Hepatocyte (in vitro differentiated cells): ENCODE measurements around the gene BAZ1B. TPM values are rescaled to one million over a fixed set of nuclear protein-coding genes. Genes with fewer than 3 reads are reported as not detected.
"Not testable (repeated sequence)": the region's sequence is repeated elsewhere in the genome, so short reads cannot be mapped to it uniquely, and the experiment has no call there.

Experiments used
- DNase-seq: peaks from one replicate; pipeline ENCODE4 v3.0.0-alpha.2; 2016; ENCODE audit warnings: low spot score
- H2AFZ ChIP-seq: fragments of 200-600 bp; sonication (generic); 2 replicates; pipeline ENCODE4 v1.6.0; 2016; ENCODE audit warnings: antibody characterized with exemption, mild to moderate bottlenecking
- H3K27ac ChIP-seq: fragments of 200-600 bp; sonication (generic); 2 replicates; pipeline ENCODE4 v1.5.1; 2016; ENCODE audit warnings: mild to moderate bottlenecking
- H3K27me3 ChIP-seq: fragments of 200-600 bp; sonication (generic); 2 replicates; pipeline ENCODE4 v1.6.1; 2016
- H3K36me3 ChIP-seq: fragments of 200-600 bp; sonication (generic); replicated peaks from 2 replicates; pipeline ENCODE4 v1.5.1; 2016; ENCODE audit warnings: low read depth; ENCODE audit not compliant: insufficient read depth
- H3K4me1 ChIP-seq: fragments of 200-600 bp; sonication (generic); 2 replicates; pipeline ENCODE4 v1.5.1; 2016; ENCODE audit warnings: mild to moderate bottlenecking, moderate library complexity; ENCODE audit not compliant: insufficient read depth
- H3K4me2 ChIP-seq: fragments of 200-600 bp; sonication (generic); 2 replicates; pipeline ENCODE4 v1.6.0; 2016
- H3K4me3 ChIP-seq: fragments of 200-600 bp; sonication (generic); 2 replicates; pipeline ENCODE4 v1.5.1; 2016; ENCODE audit warnings: mild to moderate bottlenecking
- H3K79me2 ChIP-seq: fragments of 200-600 bp; sonication (generic); 2 replicates; pipeline ENCODE4 v1.6.0; 2017; ENCODE audit warnings: mild to moderate bottlenecking
- H3K9me2 ChIP-seq: fragments of 200-600 bp; sonication (generic); replicated peaks from 2 replicates; pipeline ENCODE4 v1.6.0; 2017; ENCODE audit warnings: mild to moderate bottlenecking; ENCODE audit not compliant: insufficient read depth
- H3K9me3 ChIP-seq: fragments of 200-600 bp; sonication (generic); 2 replicates; pipeline ENCODE4 v1.5.1; 2016; ENCODE audit warnings: low read depth, mild to moderate bottlenecking
- H4K20me1 ChIP-seq: fragments of 200-600 bp; sonication (generic); 2 replicates; pipeline ENCODE4 v1.6.0; 2016; ENCODE audit warnings: mild to moderate bottlenecking; ENCODE audit not compliant: insufficient read depth, poor library complexity, severe bottlenecking
- EZH2 ChIP-seq: fragments of 200-600 bp; sonication (generic); IDR thresholded peaks from 2 replicates; pipeline ENCODE4 v1.6.1; 2016; ENCODE audit warnings: antibody characterized with exemption, mild to moderate bottlenecking, borderline replicate concordance
- EZH2phosphoT487 ChIP-seq: fragments of 200-600 bp; sonication (generic); IDR thresholded peaks from one replicate; pipeline ENCODE4 v1.6.1; 2018; ENCODE audit warnings: antibody characterized with exemption, mild to moderate bottlenecking, low read depth, moderate library complexity; ENCODE audit not compliant: unreplicated experiment, severe bottlenecking
- WGBS: methylation state at CpG from one replicate; pipeline ENCODE4 v1.1.6; 2016; ENCODE audit warnings: low lambda C conversion rate; ENCODE audit errors: missing lambda C conversion rate; 5-methylcytosine and 5-hydroxymethylcytosine counted together
- polyA plus RNA-seq: library from polyadenylated mRNA; unstranded; fragments of >200 nt; fragmentation: Nextera tagmentation; extraction: Ambion mirVana; gene quantifications from 2 replicates; pipeline ENCODE4 v1.2.1, GENCODE V29; 2016
- total RNA-seq: library from RNA; depleted of rRNA; stranded (reverse); fragments of >200 nt; gene quantifications from 2 replicates; pipeline ENCODE4 v1.2.3, GENCODE V29; 2014
- TF ChIP-seq, protein P1 (sequence below): fragments of 200-600 bp; sonication (generic); IDR thresholded peaks from 2 replicates; pipeline ENCODE4 v1.5.1; 2016; ENCODE audit warnings: antibody characterized with exemption, mild to moderate bottlenecking; ENCODE audit not compliant: poor library complexity

The BAZ1B gene
- total and polyA plus RNA-seq, 2 experiments from 2014 or later, result 16.7 to 44.7 TPM

DNA sequence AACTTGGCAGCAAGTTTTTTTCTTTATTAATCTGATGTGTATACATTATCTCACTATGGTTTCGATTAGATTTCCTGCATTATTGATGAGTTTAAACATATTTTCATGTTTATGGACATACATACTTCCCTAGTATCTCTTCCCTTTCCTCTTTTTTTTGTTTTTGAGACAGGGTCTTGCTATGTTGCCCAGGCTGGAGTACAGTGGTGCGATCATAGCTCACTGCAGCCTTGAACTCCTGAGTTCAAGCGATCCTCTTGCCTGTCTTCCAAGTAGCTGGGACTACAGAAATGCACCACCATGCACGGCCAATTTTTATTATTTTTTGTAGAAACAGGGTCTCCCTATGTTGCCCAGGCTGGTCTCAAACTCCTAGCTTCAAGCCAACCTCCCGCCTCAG lies 18.9 kb downstream of the BAZ1B start:
- Histone ChIP-seq H3K9me2 (no peaks in the 10 kb centered on the region), H3K4me1 (no peaks in the 10 kb centered on the region), H3K4me2 (no peak overlapping the region), H3K36me3 (peaks cover 6% of the 10 kb centered on the region), H3K27me3 (no peaks in the 10 kb centered on the region), H3K27ac (no peak overlapping the region), H3K79me2 (peaks cover 84% of the 10 kb centered on the region), H3K4me3 (no peak overlapping the region), H2AFZ (no peak overlapping the region), H3K9me3 (no peaks in the 10 kb centered on the region), H4K20me1 (peaks cover 3% of the 10 kb centered on the region)
- no peak for DNase-seq
- TF ChIP-seq, protein P1, sequence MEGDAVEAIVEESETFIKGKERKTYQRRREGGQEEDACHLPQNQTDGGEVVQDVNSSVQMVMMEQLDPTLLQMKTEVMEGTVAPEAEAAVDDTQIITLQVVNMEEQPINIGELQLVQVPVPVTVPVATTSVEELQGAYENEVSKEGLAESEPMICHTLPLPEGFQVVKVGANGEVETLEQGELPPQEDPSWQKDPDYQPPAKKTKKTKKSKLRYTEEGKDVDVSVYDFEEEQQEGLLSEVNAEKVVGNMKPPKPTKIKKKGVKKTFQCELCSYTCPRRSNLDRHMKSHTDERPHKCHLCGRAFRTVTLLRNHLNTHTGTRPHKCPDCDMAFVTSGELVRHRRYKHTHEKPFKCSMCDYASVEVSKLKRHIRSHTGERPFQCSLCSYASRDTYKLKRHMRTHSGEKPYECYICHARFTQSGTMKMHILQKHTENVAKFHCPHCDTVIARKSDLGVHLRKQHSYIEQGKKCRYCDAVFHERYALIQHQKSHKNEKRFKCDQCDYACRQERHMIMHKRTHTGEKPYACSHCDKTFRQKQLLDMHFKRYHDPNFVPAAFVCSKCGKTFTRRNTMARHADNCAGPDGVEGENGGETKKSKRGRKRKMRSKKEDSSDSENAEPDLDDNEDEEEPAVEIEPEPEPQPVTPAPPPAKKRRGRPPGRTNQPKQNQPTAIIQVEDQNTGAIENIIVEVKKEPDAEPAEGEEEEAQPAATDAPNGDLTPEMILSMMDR, result no peak
- TF ChIP-seq EZH2, result no peak
- 99% methylated on average over 5 of the region's 5 CpGs for WGBS

DNA sequence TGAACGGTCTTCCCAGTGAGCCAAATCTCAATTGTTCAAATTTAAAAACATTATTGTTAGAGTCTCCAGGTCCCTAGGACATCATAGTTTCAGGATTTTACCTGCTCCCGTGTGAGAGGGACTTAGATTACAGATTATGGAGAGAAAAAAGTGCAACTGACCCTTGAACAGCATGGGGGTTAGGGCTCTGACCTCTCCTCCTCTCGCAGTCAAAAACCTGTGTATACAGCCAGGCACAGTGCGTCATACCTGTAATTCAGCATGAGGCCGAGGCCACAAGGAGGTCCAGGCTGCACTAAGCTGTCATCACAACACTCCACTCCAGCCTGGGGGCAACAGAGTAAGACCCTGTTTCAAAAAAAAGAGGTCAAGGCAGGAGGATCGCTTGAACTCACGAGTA lies 25.5 kb downstream of the BAZ1B start:
- WGBS, result 93% methylated on average over 7 of the region's 7 CpGs
- H3K9me2 ChIP-seq, result no peaks in the 10 kb centered on the region
- H2AFZ ChIP-seq, result no peak overlapping the region
- H3K79me2 ChIP-seq, result peaks cover 70% of the 10 kb centered on the region
- H3K27ac ChIP-seq, result no peak overlapping the region
- H3K36me3 ChIP-seq, result peaks cover 9% of the 10 kb centered on the region
- no peaks in the 10 kb centered on the region for H3K4me1 ChIP-seq
- H3K9me3 ChIP-seq, result no peaks in the 10 kb centered on the region
- TF ChIP-seq, protein P1, result no peak
- TF ChIP-seq EZH2, result no peak
- no peak for TF ChIP-seq EZH2phosphoT487
- H3K4me3 ChIP-seq, result no peak overlapping the region
- no peak overlapping the region for H3K4me2 ChIP-seq
- DNase-seq, result no peak
- H4K20me1 ChIP-seq, result peaks cover 8% of the 10 kb centered on the region
- H3K27me3 ChIP-seq, result no peaks in the 10 kb centered on the region

DNA sequence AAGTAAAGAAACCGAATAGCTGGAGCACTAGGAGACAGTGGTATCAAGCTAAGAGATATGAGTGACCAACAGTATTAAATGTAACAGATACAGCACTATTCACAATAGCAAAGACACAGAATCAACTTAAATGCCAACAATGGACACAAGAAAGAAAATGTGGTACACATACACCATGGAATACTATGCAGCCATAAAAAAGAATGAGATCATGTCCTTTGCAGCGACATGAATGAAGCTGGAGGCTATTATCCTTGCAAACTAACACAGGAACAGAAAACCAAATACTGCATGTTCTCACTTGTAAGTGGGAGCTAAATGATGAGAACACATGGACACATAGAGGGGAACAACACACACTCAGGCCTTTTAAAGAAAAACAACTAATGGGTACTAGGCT lies 26.6 kb downstream of the BAZ1B start:
- not testable (repeated sequence) for H3K27me3 ChIP-seq, H3K27ac ChIP-seq, H3K4me2 ChIP-seq, H3K4me3 ChIP-seq, H3K9me2 ChIP-seq, H4K20me1 ChIP-seq, DNase-seq, H2AFZ ChIP-seq, H3K36me3 ChIP-seq, H3K4me1 ChIP-seq, H3K9me3 ChIP-seq
- H3K79me2 ChIP-seq, result peaks cover 72% of the 10 kb centered on the region
- 100% methylated on average over 2 of the region's 2 CpGs for WGBS

DNA sequence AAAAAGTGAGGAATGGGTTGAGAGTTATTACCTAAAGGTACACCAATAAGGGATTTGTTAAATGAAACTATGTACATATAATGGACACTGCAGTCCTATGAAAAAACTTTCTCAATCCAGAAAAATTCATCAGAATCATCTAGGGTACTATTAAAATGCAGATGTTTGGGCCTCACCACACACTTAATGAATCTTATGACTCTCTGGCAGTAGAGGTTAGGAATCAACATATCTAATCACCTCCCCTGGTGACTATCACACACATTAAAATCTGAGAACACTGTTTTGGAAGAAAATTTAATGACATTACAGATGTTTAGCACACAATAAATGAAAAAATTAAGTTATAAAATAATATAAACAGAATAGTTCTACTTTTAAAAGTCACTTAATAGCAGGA lies 32.1 kb downstream of the BAZ1B start:
- Histone ChIP-seq H3K9me3 (no peaks in the 10 kb centered on the region), H2AFZ (no peak overlapping the region), H3K4me2 (no peak overlapping the region), H3K4me3 (no peak overlapping the region), H3K79me2 (peaks cover 69% of the 10 kb centered on the region), H3K27ac (no peak overlapping the region), H3K9me2 (no peaks in the 10 kb centered on the region), H3K4me1 (no peaks in the 10 kb centered on the region), H3K36me3 (peaks cover 9% of the 10 kb centered on the region), H3K27me3 (no peaks in the 10 kb centered on the region), H4K20me1 (peaks cover 12% of the 10 kb centered on the region)
- no peak for DNase-seq
- TF ChIP-seq EZH2phosphoT487 (no peak), EZH2 (no peak)
- TF ChIP-seq, protein P1, result no peak
